ENCODE measurements around the gene LEMD3.

LEMD3 gene

DNA sequence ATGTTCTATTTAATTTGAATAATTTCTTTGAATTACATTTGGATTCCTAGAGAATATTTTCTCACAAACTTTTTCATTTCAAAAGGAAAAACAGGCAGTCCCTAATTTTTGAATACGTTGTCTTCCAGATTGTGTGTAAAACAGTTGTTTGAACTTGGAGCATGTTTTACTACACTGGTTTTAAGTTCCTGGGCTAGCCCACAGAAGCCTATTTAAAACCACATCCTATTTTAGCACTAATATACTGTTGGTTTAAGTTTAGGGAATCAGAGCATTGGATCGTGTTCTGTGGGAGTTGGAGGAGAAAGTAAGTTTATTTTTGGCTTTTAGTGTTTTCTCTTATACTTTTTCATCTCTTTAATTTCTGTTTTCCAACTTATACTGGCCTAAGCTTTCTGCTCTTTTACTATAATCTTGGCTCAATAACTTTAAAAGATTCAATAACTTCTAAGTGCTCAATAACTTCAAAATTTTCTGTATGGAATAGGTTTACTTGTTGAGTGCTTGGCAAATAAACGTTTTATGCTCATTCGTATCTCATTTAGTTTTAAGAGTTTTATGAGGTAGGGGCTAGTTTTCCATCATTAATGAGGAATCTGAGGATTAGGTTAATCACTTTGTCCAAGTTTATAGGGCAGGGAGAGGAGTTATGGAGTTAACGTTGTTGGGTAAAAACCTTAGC, 14.9 kb downstream of the LEMD3 start:
- no peak overlapping the region for H3K4me3 ChIP-seq (ENCODE audit: low read length)
- no peak for DNase-seq (ENCODE audit: low read depth)
- TF ChIP-seq, protein P1, sequence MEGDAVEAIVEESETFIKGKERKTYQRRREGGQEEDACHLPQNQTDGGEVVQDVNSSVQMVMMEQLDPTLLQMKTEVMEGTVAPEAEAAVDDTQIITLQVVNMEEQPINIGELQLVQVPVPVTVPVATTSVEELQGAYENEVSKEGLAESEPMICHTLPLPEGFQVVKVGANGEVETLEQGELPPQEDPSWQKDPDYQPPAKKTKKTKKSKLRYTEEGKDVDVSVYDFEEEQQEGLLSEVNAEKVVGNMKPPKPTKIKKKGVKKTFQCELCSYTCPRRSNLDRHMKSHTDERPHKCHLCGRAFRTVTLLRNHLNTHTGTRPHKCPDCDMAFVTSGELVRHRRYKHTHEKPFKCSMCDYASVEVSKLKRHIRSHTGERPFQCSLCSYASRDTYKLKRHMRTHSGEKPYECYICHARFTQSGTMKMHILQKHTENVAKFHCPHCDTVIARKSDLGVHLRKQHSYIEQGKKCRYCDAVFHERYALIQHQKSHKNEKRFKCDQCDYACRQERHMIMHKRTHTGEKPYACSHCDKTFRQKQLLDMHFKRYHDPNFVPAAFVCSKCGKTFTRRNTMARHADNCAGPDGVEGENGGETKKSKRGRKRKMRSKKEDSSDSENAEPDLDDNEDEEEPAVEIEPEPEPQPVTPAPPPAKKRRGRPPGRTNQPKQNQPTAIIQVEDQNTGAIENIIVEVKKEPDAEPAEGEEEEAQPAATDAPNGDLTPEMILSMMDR (IDR thresholded peaks at IDR 0.05; ENCODE audit: insufficient read depth, low read depth, low read length, missing control alignments) = no peak

DNA sequence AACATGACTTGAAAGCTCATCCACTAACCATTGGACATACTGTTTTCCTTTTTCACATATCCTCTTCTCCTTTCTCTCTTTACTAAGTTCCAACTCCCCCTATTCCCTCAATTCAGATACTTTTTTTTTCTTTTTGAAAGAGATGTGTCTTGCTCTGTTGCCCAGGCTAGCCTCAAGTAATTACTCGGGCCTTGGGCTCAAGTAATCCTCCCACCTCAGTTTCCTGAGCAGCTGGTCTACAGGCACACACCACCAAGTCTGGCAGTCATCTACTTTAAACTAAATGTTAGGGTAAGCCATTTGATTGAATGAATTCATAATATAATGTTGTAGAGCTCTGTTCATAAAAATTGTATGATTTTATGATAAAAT, 15.5 kb downstream of the LEMD3 start:
- no peak for DNase-seq (ENCODE audit: low read depth)
- TF ChIP-seq, protein P1 (IDR thresholded peaks at IDR 0.05; ENCODE audit: insufficient read depth, low read depth, low read length, missing control alignments) = no peak

DNA sequence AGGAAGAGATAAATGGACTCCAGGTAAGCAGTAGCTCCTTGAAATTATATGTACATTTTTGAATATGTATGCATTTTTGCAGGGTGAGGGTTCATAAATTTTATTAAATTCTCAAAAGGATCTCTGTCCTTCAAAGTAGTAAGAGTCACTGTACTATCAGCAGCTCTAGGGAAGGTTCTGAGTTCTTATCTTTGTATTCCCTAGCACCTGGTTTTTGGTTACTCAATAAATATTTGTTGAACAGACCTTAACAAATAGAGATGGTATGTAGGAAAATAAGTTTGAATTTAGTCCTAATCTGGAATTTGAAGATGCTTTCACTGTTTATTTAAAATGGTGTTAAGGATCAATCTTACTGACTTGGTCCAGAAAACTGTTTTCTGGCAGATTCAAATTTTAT, 18.3 kb downstream of the LEMD3 start:
- no peak for DNase-seq (ENCODE audit: low read depth)
- TF ChIP-seq, protein P1 (IDR thresholded peaks at IDR 0.05; ENCODE audit: insufficient read depth, low read depth, low read length, missing control alignments) = no peak
- no peak overlapping the region for H3K4me3 ChIP-seq (ENCODE audit: low read length)

More for the DNA sequence above, 15.5 kb downstream of the LEMD3 start:
- H3K4me3 ChIP-seq (ENCODE audit: low read length) = no peak overlapping the region

DNA sequence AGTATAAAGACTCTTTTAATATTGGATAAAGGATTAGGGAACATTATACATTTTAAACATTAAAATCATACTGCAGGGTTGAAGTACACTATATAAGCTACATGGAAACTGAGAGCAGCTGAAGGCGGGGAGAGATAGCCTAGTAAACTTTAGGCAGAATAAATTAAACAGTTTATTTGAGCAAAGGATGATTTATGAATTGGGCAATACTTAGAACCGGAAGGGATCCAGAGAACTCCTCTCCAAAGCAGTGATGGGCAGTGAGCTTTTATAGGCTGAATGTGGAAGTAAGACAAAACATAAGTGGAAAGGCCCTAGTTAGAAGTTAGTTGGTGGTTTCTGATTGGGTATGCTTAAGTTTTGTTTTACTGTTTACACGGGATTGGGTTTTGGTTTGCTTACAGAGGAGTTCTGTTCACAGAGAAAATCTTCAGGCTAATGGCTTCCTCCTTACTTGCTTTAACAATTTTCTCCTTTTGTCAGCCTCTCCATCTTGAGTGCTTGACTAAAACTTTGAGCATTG, 18.9 kb downstream of the LEMD3 start:
- DNase-seq (ENCODE audit: low read depth) = no peak
- H3K4me3 ChIP-seq (ENCODE audit: low read length) = no peak overlapping the region
- TF ChIP-seq, protein P1 (IDR thresholded peaks at IDR 0.05; ENCODE audit: insufficient read depth, low read depth, low read length, missing control alignments) = no peak

DNA sequence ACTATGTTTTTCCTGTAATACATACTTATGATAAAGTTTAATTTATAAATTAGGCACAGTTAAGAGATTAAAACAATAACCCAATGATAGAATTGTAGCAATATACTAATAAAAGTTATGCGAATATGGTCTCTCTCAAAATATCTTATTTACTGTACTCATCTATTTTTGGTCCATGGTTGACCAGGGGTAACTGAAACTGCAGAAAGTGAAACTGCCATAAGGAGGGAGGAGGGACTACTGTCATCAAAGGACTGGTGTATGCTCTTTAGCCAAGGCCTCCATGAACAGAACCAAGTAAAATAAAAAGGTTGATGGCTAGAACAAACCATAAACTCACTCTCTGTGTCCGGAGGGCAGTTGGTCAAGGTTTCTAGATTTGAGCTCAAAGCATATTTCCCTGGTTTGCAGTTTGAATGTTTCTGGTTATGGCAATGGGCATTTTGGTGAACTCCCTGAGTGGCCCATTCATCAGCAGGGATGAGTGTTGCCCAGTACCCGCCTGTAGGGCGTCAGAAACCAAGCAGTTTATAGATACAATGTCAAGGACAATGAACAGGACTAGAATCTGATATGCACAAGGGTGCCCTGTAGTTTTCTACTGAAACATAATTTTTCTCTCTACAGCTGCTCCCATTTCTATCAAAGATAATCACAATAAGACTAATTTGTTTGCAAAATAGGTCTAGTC, 19.8 kb downstream of the LEMD3 start:
- TF ChIP-seq, protein P1 (IDR thresholded peaks at IDR 0.05; ENCODE audit: insufficient read depth, low read depth, low read length, missing control alignments) = no peak
- no peak for DNase-seq (ENCODE audit: low read depth)
- no peak overlapping the region for H3K4me3 ChIP-seq (ENCODE audit: low read length)

DNA sequence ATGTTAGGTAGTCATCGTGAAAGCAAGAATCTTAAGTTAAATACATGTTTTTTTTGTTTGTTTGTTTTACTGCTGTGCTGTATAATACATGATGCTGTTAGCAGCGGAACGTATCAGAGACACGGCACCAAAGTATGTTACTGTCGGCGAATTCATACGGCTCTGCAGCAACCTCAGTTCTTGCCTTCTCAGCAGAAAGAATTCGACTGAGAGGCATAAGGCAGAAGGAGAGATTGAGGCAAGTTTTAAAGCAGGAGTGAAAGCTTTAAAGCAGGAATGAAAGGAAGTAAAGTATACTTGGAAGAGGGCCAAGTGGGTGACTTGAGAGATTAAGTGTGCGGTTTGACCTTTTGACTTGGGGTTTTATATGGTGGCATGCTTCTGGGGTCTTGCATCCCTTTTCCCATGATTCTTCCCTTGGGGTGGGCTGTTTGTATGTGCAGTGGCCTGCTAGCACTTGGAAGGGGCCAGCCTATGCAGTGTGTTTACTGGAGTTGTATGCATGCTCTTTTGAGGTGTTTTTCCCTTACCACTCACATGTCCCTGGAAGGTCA, 23.7 kb downstream of the LEMD3 start:
- DNase-seq (ENCODE audit: low read depth) = no peak
- no peak overlapping the region for H3K4me3 ChIP-seq (ENCODE audit: low read length)
- TF ChIP-seq, protein P1 (IDR thresholded peaks at IDR 0.05; ENCODE audit: insufficient read depth, low read depth, low read length, missing control alignments) = no peak

All from epithelial cell of esophagus (primary cell).